ENCODE measurements around the gene C7orf33. TPM values are rescaled to one million over a fixed set of nuclear protein-coding genes. Genes with fewer than 3 reads are reported as not detected.

C7orf33 gene
- total and polyA plus RNA-seq, 2 of the 13 experiments (the other 11 are each of a cell fraction or from before 2014, with no cell fraction given) = not detected

DNA sequence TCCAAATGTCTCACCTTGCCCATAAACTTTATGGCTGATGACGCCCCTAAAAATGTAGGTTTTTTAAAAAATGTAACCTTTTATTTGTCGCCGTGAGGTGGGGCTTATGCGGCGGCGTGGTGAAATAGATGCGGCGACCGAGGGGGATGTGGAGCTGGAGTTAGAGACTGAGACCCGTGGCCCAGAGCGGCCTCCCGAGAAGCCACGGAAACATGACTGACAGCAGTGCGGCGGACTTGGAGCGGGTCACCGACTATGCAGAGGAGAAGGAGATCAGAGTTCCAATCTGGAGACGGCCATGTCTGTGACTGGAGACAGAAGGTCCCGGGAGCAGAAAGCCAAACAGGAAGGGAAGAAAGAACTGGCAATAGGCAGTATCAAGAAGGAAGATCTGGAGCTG lies 46.5 kb downstream of the C7orf33 start:
- no peaks in the 10 kb centered on the region for H3K36me3 ChIP-seq (replicated peaks in 1 of 2; ENCODE audit: control insufficient read depth in 1 of 2, insufficient read depth in 2 of 2, low read length in 2 of 2)
- 0 out of 5 replicates have a peak, but pooled peaks cover 0 to 2% of the 10 kb centered on the region in 2 experiments for H3K27me3 ChIP-seq (ENCODE audit: control insufficient read depth in 1 of 2, insufficient read depth in 2 of 2, low read length in 2 of 2)
- no peaks in the 10 kb centered on the region for H4K20me1 ChIP-seq (ENCODE audit: insufficient read depth, low read length)
- no TSS peak for BruUV-seq (replicated peaks)
- H3K79me2 ChIP-seq (ENCODE audit: insufficient read depth, low read length) = no peaks in the 10 kb centered on the region
- no peak overlapping the region for H3K4me3 ChIP-seq (replicated peaks in 1 of 3; ENCODE audit: insufficient read depth in 1 of 3, low read depth in 2 of 3, low read length in 3 of 3)
- DNase-seq (ENCODE audit: low spot score) (no peak), FAIRE-seq (no peak), ATAC-seq (no peak)
- H3K9me3 ChIP-seq (ENCODE audit: low read length) = no peaks in the 10 kb centered on the region
- POLR2A ChIA-PET = no interaction called here
- intact Hi-C loops (cut with micrococcal nuclease; ENCODE audit: unreplicated experiment) = no loop called here
- peaks cover 24% of the 10 kb centered on the region for H3K4me1 ChIP-seq (ENCODE audit: insufficient read depth, low read length)
- no peak overlapping the region for H3K9ac ChIP-seq (ENCODE audit: insufficient read depth, low read depth, low read length)
- no peak overlapping the region for H3K4me2 ChIP-seq (ENCODE audit: low read depth, low read length)
- CTCF ChIA-PET (ENCODE audit: low intra/inter-chr PET ratio, low total read pairs) = no interaction called here
- WGBS (ENCODE audit: low lambda C conversion rate) = 87% methylated on average over 19 of the region's 19 CpGs
- no peak overlapping the region for H3K27ac ChIP-seq (ENCODE audit: extremely low read length, insufficient read depth, low read length)
- in situ Hi-C loops (cut with HindIII; ENCODE audit: extremely low pct_ligation_motif_present, low pct_unique_long_range_greater_than_20kb) = no loop called here
- no peak overlapping the region for H2AFZ ChIP-seq (ENCODE audit: low read length)
- TF ChIP-seq ZNF431 (CRISPR knock-in tag; IDR thresholded peaks at IDR 0.05; ENCODE audit: borderline replicate concordance, low read depth) (no peak), ZKSCAN5 (CRISPR knock-in tag; IDR thresholded peaks at IDR 0.05) (no peak), ZNF281 (CRISPR knock-in tag; IDR thresholded peaks at IDR 0.05; ENCODE audit: borderline replicate concordance) (no peak), SMYD3 (CRISPR knock-in tag; IDR thresholded peaks at IDR 0.05) (no peak), ZBTB1 (CRISPR knock-in tag; IDR thresholded peaks at IDR 0.05; ENCODE audit: borderline replicate concordance) (no peak), TBP (CRISPR knock-in tag; IDR thresholded peaks at IDR 0.05) (no peak), SUZ12 (IDR thresholded peaks at IDR 0.05; ENCODE audit: low read depth, low read length) (no peak), ZMYM2 (CRISPR knock-in tag; IDR thresholded peaks at IDR 0.05) (no peak), POGK (CRISPR knock-in tag; conservative IDR thresholded peaks at IDR 0.05) (no peak), ZSCAN31 (CRISPR knock-in tag; IDR thresholded peaks at IDR 0.05; ENCODE audit: low read depth) (no peak), ZMAT3 (CRISPR knock-in tag; conservative IDR thresholded peaks at IDR 0.05) (no peak), ZNF251 (CRISPR knock-in tag; IDR thresholded peaks at IDR 0.05) (no peak), GFI1 (CRISPR knock-in tag; IDR thresholded peaks at IDR 0.05; ENCODE audit: borderline replicate concordance) (no peak)
- TF ChIP-seq, protein P1, sequence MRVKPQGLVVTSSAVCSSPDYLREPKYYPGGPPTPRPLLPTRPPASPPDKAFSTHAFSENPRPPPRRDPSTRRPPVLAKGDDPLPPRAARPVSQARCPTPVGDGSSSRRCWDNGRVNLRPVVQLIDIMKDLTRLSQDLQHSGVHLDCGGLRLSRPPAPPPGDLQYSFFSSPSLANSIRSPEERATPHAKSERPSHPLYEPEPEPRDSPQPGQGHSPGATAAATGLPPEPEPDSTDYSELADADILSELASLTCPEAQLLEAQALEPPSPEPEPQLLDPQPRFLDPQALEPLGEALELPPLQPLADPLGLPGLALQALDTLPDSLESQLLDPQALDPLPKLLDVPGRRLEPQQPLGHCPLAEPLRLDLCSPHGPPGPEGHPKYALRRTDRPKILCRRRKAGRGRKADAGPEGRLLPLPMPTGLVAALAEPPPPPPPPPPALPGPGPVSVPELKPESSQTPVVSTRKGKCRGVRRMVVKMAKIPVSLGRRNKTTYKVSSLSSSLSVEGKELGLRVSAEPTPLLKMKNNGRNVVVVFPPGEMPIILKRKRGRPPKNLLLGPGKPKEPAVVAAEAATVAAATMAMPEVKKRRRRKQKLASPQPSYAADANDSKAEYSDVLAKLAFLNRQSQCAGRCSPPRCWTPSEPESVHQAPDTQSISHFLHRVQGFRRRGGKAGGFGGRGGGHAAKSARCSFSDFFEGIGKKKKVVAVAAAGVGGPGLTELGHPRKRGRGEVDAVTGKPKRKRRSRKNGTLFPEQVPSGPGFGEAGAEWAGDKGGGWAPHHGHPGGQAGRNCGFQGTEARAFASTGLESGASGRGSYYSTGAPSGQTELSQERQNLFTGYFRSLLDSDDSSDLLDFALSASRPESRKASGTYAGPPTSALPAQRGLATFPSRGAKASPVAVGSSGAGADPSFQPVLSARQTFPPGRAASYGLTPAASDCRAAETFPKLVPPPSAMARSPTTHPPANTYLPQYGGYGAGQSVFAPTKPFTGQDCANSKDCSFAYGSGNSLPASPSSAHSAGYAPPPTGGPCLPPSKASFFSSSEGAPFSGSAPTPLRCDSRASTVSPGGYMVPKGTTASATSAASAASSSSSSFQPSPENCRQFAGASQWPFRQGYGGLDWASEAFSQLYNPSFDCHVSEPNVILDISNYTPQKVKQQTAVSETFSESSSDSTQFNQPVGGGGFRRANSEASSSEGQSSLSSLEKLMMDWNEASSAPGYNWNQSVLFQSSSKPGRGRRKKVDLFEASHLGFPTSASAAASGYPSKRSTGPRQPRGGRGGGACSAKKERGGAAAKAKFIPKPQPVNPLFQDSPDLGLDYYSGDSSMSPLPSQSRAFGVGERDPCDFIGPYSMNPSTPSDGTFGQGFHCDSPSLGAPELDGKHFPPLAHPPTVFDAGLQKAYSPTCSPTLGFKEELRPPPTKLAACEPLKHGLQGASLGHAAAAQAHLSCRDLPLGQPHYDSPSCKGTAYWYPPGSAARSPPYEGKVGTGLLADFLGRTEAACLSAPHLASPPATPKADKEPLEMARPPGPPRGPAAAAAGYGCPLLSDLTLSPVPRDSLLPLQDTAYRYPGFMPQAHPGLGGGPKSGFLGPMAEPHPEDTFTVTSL (CRISPR knock-in tag; IDR thresholded peaks at IDR 0.05; ENCODE audit: borderline replicate concordance) = no peak
